IMR-90 (cell line): ENCODE measurements around the gene LPGAT1. TPM values are rescaled to one million over a fixed set of nuclear protein-coding genes. Genes with fewer than 3 reads are reported as not detected.

Source experiments
- ATAC-seq: fragments of 200-7000 bp; cut with Tn5 transposase; 2 replicates; pipeline ENCODE4 v1.9.1; 2020; ENCODE audit warnings: low read depth, mild to moderate bottlenecking, moderate library complexity
- BruUV-seq: library from RNA; stranded (reverse); fragments of 400-500 nt; replicated peaks from 2 replicates; lab custom pipeline; 2021; lab: Mats Ljungman, UMichigan
- CTCF ChIA-PET: fragments of 300-600 bp; formaldehyde crosslinking; extraction: SDS; loops from one replicate; lab custom pipeline; 2021; ENCODE audit warnings: antibody characterized with exemption; lab: Yijun Ruan, JAX
- POLR2A ChIA-PET: fragments of 300-600 bp; sonication (Branson Sonifier 250); formaldehyde crosslinking; loops from one replicate; lab custom pipeline; 2022; ENCODE audit warnings: antibody characterized with exemption; ENCODE audit not compliant: unreplicated experiment; lab: Charles Lee
- DNase-seq: peaks from one replicate; pipeline ENCODE4 v3.0.0; 2013
- H2AFZ ChIP-seq: replicated peaks from 2 replicates; pipeline ENCODE3; 2013; ENCODE audit warnings: low read length, mild to moderate bottlenecking; ENCODE audit not compliant: poor library complexity
- H2AK5ac ChIP-seq: 2 replicates; pipeline ENCODE4 v1.6.1; 2013; ENCODE audit warnings: low read depth, low read length, inconsistent platforms
- H2AK9ac ChIP-seq: replicated peaks from 2 replicates; pipeline ENCODE3; 2013; ENCODE audit warnings: mild to moderate bottlenecking, low read depth, low read length, moderate library complexity; ENCODE audit not compliant: poor library complexity
- H2BK120ac ChIP-seq: 2 replicates; pipeline ENCODE4 v1.6.1; 2013; ENCODE audit warnings: low read depth, low read length, inconsistent platforms
- H2BK15ac ChIP-seq: 3 replicates; pipeline ENCODE4 v1.6.1; 2013; ENCODE audit warnings: low read depth, low read length, inconsistent platforms
- H2BK20ac ChIP-seq: 2 replicates; pipeline ENCODE4 v1.6.1; 2013; ENCODE audit warnings: low read depth, mild to moderate bottlenecking, inconsistent platforms, low read length, moderate library complexity
- H2BK5ac ChIP-seq: 2 replicates; pipeline ENCODE4 v1.6.1; 2013; ENCODE audit warnings: mild to moderate bottlenecking, low read depth, low read length, inconsistent platforms; ENCODE audit not compliant: poor library complexity, severe bottlenecking
- H3K14ac ChIP-seq: replicated peaks from 2 replicates; pipeline ENCODE4 v1.6.1; 2013; ENCODE audit warnings: low read depth, low read length, inconsistent platforms
- H3K18ac ChIP-seq: 2 replicates; pipeline ENCODE4 v1.6.1; 2013; ENCODE audit warnings: low read depth, low read length, control low read depth
- H3K23ac ChIP-seq: 2 replicates; pipeline ENCODE4 v1.6.1; 2013; ENCODE audit warnings: low read depth, low read length, inconsistent platforms
- H3K27ac ChIP-seq: 2 replicates; pipeline ENCODE4 v1.5.1; 2013; ENCODE audit warnings: mild to moderate bottlenecking, control low read depth, low read length; ENCODE audit not compliant: insufficient read depth
- H3K27me3 ChIP-seq: 2 replicates; pipeline ENCODE4 v1.6.1; 2013; ENCODE audit warnings: low read length; ENCODE audit not compliant: control insufficient read depth, insufficient read depth
- H3K36me3 ChIP-seq: 2 replicates; pipeline ENCODE4 v1.6.1; 2013; ENCODE audit warnings: low read length, mixed read lengths; ENCODE audit not compliant: control insufficient read depth, insufficient read depth
- H3K4ac ChIP-seq: 2 replicates; pipeline ENCODE4 v1.6.1; 2013; ENCODE audit warnings: low read depth, low read length, inconsistent platforms
- H3K4me1 ChIP-seq: 2 replicates; pipeline ENCODE4 v1.6.1; 2013; ENCODE audit warnings: low read length, mixed read lengths; ENCODE audit not compliant: control insufficient read depth, insufficient read depth
- H3K4me2 ChIP-seq: 2 replicates; pipeline ENCODE4 v1.6.1; 2013; ENCODE audit warnings: low read depth, mild to moderate bottlenecking, control low read depth, low read length, moderate library complexity
- H3K4me3 ChIP-seq: 2 replicates; pipeline ENCODE4 v1.5.1; 2013; ENCODE audit warnings: low read depth, mild to moderate bottlenecking, control low read depth, low read length, moderate library complexity; ENCODE audit not compliant: insufficient read depth
- H3K56ac ChIP-seq: 2 replicates; pipeline ENCODE4 v1.6.1; 2013; ENCODE audit warnings: low read length, inconsistent platforms; ENCODE audit not compliant: insufficient read depth; ENCODE audit errors: extremely low read depth
- H3K79me1 ChIP-seq, 2 experiments: 2 replicates each; pipeline ENCODE4 v1.6.1; 2013; ENCODE audit warnings: low read length in 2 of 2, inconsistent platforms in 1 of 2, low read depth in 1 of 2
- H3K9ac ChIP-seq: 2 replicates; pipeline ENCODE4 v1.6.1; 2013; ENCODE audit warnings: low read depth, low read length, control low read depth
- H3K9me1 ChIP-seq: 2 replicates; pipeline ENCODE4 v1.6.1; 2013; ENCODE audit warnings: low read length, inconsistent platforms; ENCODE audit not compliant: insufficient read depth
- H3K9me3 ChIP-seq: 2 replicates; pipeline ENCODE4 v1.6.1; 2013; ENCODE audit warnings: low read length; ENCODE audit not compliant: control insufficient read depth, insufficient read depth
- H4K20me1 ChIP-seq: 2 replicates; pipeline ENCODE4 v1.6.1; 2013; ENCODE audit warnings: low read length, inconsistent platforms; ENCODE audit not compliant: insufficient read depth
- H4K5ac ChIP-seq: 2 replicates; pipeline ENCODE4 v1.6.1; 2013; ENCODE audit warnings: mild to moderate bottlenecking, low read depth, low read length, control low read depth
- H4K8ac ChIP-seq, 2 experiments: 2 replicates each; pipeline ENCODE4 v1.6.1; 2013; ENCODE audit warnings: low read depth in 2 of 2, low read length in 2 of 2, control low read depth in 1 of 2, inconsistent platforms in 1 of 2
- H4K91ac ChIP-seq: 2 replicates; pipeline ENCODE4 v1.6.1; 2013; ENCODE audit warnings: low read depth, low read length, inconsistent platforms; ENCODE audit not compliant: insufficient read depth
- BHLHE40 ChIP-seq: fragments of 150-350 bp; IDR thresholded peaks from 2 replicates; pipeline ENCODE4 v1.6.1; 2016; ENCODE audit warnings: mild to moderate bottlenecking, low read depth, low read length
- CEBPB ChIP-seq: IDR thresholded peaks from 2 replicates; pipeline ENCODE4 v1.6.1; 2012; ENCODE audit warnings: low read depth, low read length, improper control_type of control experiment
- CHD1 ChIP-seq: IDR thresholded peaks from 2 replicates; pipeline ENCODE4 v1.6.1; 2012; ENCODE audit warnings: low read depth, low read length, improper control_type of control experiment
- CTCF ChIP-seq: conservative IDR thresholded peaks from 2 replicates; pipeline ENCODE4 v1.5.1; 2012; ENCODE audit warnings: mild to moderate bottlenecking, low read depth, low read length, improper control_type of control experiment
- FOS ChIP-seq: fragments of 150-350 bp; IDR thresholded peaks from 2 replicates; pipeline ENCODE4 v1.6.1; 2016; ENCODE audit warnings: low read depth, low read length
- MAFK ChIP-seq: IDR thresholded peaks from 2 replicates; pipeline ENCODE4 v1.6.1; 2012; ENCODE audit warnings: low read depth, low read length, improper control_type of control experiment
- MAZ ChIP-seq: IDR thresholded peaks from 2 replicates; pipeline ENCODE4 v1.6.1; 2012; ENCODE audit warnings: low read depth, mild to moderate bottlenecking, low read length, improper control_type of control experiment, moderate library complexity, borderline replicate concordance
- MXI1 ChIP-seq: IDR thresholded peaks from 2 replicates; pipeline ENCODE4 v1.6.1; 2012; ENCODE audit warnings: low read depth, mild to moderate bottlenecking, low read length, moderate library complexity, borderline replicate concordance
- NFE2L2 ChIP-seq: fragments of 150-350 bp; IDR thresholded peaks from 2 replicates; pipeline ENCODE4 v1.6.1; 2016; ENCODE audit warnings: low read depth, mild to moderate bottlenecking, low read length
- POLR2A ChIP-seq: IDR thresholded peaks from 2 replicates; pipeline ENCODE4 v1.6.1; 2012; ENCODE audit warnings: mild to moderate bottlenecking, low read depth, low read length
- RAD21 ChIP-seq: IDR thresholded peaks from 2 replicates; pipeline ENCODE4 v1.6.1; 2012; ENCODE audit warnings: low read length, improper control_type of control experiment
- RCOR1 ChIP-seq: IDR thresholded peaks from 2 replicates; pipeline ENCODE4 v1.6.1; 2012; ENCODE audit warnings: mild to moderate bottlenecking, low read length, improper control_type of control experiment; ENCODE audit not compliant: insufficient replicate concordance
- RFX5 ChIP-seq: IDR thresholded peaks from 2 replicates; pipeline ENCODE4 v1.8.0; 2012; ENCODE audit warnings: low read depth, mild to moderate bottlenecking, low read length, moderate library complexity
- SMC3 ChIP-seq: fragments of 150-350 bp; IDR thresholded peaks from 2 replicates; pipeline ENCODE4 v1.6.1; 2016; ENCODE audit warnings: low read depth, mild to moderate bottlenecking, antibody characterized with exemption, low read length, moderate library complexity
- USF2 ChIP-seq: fragments of 150-350 bp; IDR thresholded peaks from 2 replicates; pipeline ENCODE4 v1.6.1; 2017; ENCODE audit warnings: mild to moderate bottlenecking, antibody characterized with exemption, low read length, low read depth
- WGBS, 2 experiments: methylation state at CpG; one replicate each; pipeline versions ENCODE4 v1.1.5 to v1.1.7; 2013; ENCODE audit warnings: missing lambda C conversion rate in 2 of 2; ENCODE audit not compliant: insufficient read length in 1 of 2; ENCODE audit errors: extremely low coverage in 2 of 2; 5-methylcytosine and 5-hydroxymethylcytosine counted together
- dilution Hi-C: fragments of 300-500 bp; cut with HindIII; formaldehyde crosslinking; loops from one replicate; pipeline ENCODE4 v1.14.3; 2018; ENCODE audit warnings: low sequenced_read_pairs; ENCODE audit not compliant: unreplicated experiment
- in situ Hi-C: fragments of 300-500 bp; cut with MboI; formaldehyde crosslinking; loops from 3 replicates; pipeline ENCODE4 v1.14.3; 2019; ENCODE audit warnings: low sequenced_read_pairs, inconsistent platforms, mixed read lengths
- intact Hi-C: fragments of 100-400 bp; cut with micrococcal nuclease; formaldehyde crosslinking; loops from 2 replicates; pipeline ENCODE4 v1.10.0; 2022
- polyA plus RNA-seq, 3 experiments: library from polyadenylated mRNA; depleted of rRNA; stranded (reverse); fragments of >200 nt; gene quantifications; 2 replicates each; pipeline ENCODE4 v1.2.3, GENCODE V29; 2012; ENCODE audit warnings: low replicate concordance in 1 of 3
- total RNA-seq: library from RNA; depleted of rRNA; stranded (reverse); fragments of >200 nt; gene quantifications from 2 replicates; pipeline ENCODE4 v1.2.3, GENCODE V29; 2012
- TF ChIP-seq, protein P1 (sequence below): fragments of 150-350 bp; IDR thresholded peaks from 2 replicates; pipeline ENCODE4 v1.6.1; 2016; ENCODE audit warnings: low read depth, mild to moderate bottlenecking, low read length, moderate library complexity, borderline replicate concordance

Gene LPGAT1
- total and polyA plus RNA-seq, 2 of the 4 experiments (the other 2 are of a cell fraction), result 6.7 to 13.6 TPM

GRCh38 chr1:211788626-211789025 is 41.9 kb downstream of the LPGAT1 start:
- Histone ChIP-seq H4K8ac (no peak overlapping the region), H4K20me1 (no peaks in the 10 kb centered on the region), H2BK15ac (no peak overlapping the region), H3K4ac (no peak overlapping the region), H3K9me3 (no peaks in the 10 kb centered on the region), H2AK5ac (no peak overlapping the region), H3K18ac (no peak overlapping the region), H3K23ac (no peak overlapping the region), H3K79me1 (0 out of 4 replicates have a peak, but pooled peaks cover 0 to 2% of the 10 kb centered on the region in 2 experiments), H4K91ac (no peak overlapping the region), H3K9ac (no peak overlapping the region), H2BK20ac (no peak overlapping the region), H3K4me2 (no peak overlapping the region), H2AK9ac (no peak overlapping the region), H3K9me1 (no peaks in the 10 kb centered on the region), H2BK120ac (no peak overlapping the region), H3K27me3 (no peaks in the 10 kb centered on the region), H3K4me3 (no peak overlapping the region), H2BK5ac (no peak overlapping the region), H2AFZ (no peak overlapping the region), H3K27ac (no peak overlapping the region), H3K56ac (no peak overlapping the region), H3K36me3 (peaks cover 10% of the 10 kb centered on the region), H3K14ac (no peak overlapping the region), H3K4me1 (no peaks in the 10 kb centered on the region), H4K5ac (no peak overlapping the region)
- intact Hi-C loops, result no loop called here
- WGBS, 2 experiments, result no CpG with 5 or more reads among the region's 4 CpGs
- dilution Hi-C loops, result no loop called here
- ChIA-PET CTCF (interaction anchor here (0.7 kb wide), 1 partner anchor 41 kb away, joined by 4 read pairs; no protein-coding TSS in a partner anchor), POLR2A (interaction anchor here (0.6 kb wide), 1 partner anchor 61 kb away, joined by 9 read pairs; no protein-coding TSS in a partner anchor)
- in situ Hi-C loops, result no loop called here
- TF ChIP-seq POLR2A (no peak), RAD21 (no peak), CTCF (no peak), MAFK (no peak), CEBPB (no peak), SMC3 (no peak), CHD1 (no peak), USF2 (no peak), MAZ (no peak), RFX5 (no peak), RCOR1 (no peak), FOS (no peak), BHLHE40 (no peak), MXI1 (no peak), NFE2L2 (no peak)
- TF ChIP-seq, protein P1, sequence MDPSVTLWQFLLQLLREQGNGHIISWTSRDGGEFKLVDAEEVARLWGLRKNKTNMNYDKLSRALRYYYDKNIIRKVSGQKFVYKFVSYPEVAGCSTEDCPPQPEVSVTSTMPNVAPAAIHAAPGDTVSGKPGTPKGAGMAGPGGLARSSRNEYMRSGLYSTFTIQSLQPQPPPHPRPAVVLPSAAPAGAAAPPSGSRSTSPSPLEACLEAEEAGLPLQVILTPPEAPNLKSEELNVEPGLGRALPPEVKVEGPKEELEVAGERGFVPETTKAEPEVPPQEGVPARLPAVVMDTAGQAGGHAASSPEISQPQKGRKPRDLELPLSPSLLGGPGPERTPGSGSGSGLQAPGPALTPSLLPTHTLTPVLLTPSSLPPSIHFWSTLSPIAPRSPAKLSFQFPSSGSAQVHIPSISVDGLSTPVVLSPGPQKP, result no peak
- DNase-seq, result peak; percentile 50
- peak; percentile 72 for ATAC-seq
- BruUV-seq, result no TSS peak
